ENCODE results near the gene DDX41.

DDX41 gene

GRCh38 chr5:177527595-177527994 lies 10.8 kb upstream of the DDX41 start:
- H3K27me3 ChIP-seq (ENCODE audit: insufficient read depth, insufficient read length) = no peaks in the 10 kb centered on the region
- H3K9me3 ChIP-seq (ENCODE audit: insufficient read depth, low read length) = no peaks in the 10 kb centered on the region
- no peak for TF ChIP-seq YY1 (IDR thresholded peaks at IDR 0.05; ENCODE audit: insufficient read depth, insufficient read length)
- TF ChIP-seq SUZ12 (IDR thresholded peaks at IDR 0.05; ENCODE audit: extremely low read depth, insufficient read depth, insufficient read length) = no peak
- no peak for TF ChIP-seq ZNF274 (IDR thresholded peaks at IDR 0.05; ENCODE audit: low read depth, low read length)
- DNase-seq (ENCODE audit: low read depth, low spot score) = no peak
- H3K36me3 ChIP-seq (ENCODE audit: insufficient read depth, insufficient read length, low read length) = peaks cover 99% of the 10 kb centered on the region
- no peak overlapping the region for H3K4me3 ChIP-seq (ENCODE audit: insufficient read length, low read depth)
- peaks cover 3% of the 10 kb centered on the region for H3K4me1 ChIP-seq (ENCODE audit: insufficient read depth, insufficient read length)
- H3K9ac ChIP-seq (ENCODE audit: insufficient read length, low read depth) = no peak overlapping the region

- Histone ChIP-seq H3K27me3 (ENCODE audit: insufficient read depth, insufficient read length) (no peaks in the 10 kb centered on the region), H3K4me1 (ENCODE audit: insufficient read depth, insufficient read length) (peaks cover 3% of the 10 kb centered on the region), H3K36me3 (ENCODE audit: insufficient read depth, insufficient read length, low read length) (peaks cover 97% of the 10 kb centered on the region), H3K9ac (ENCODE audit: insufficient read length, low read depth) (no peak overlapping the region), H3K9me3 (ENCODE audit: insufficient read depth, low read length) (no peaks in the 10 kb centered on the region), H3K4me3 (ENCODE audit: insufficient read length, low read depth) (no peak overlapping the region)
- no peak for TF ChIP-seq ZNF274 (IDR thresholded peaks at IDR 0.05; ENCODE audit: low read depth, low read length)
- TF ChIP-seq SUZ12 (IDR thresholded peaks at IDR 0.05; ENCODE audit: extremely low read depth, insufficient read depth, insufficient read length) = no peak
- no peak for TF ChIP-seq YY1 (IDR thresholded peaks at IDR 0.05; ENCODE audit: insufficient read depth, insufficient read length)
- DNase-seq (ENCODE audit: low read depth, low spot score) = no peak
Measured at GRCh38 chr5:177526791-177527190, 10.0 kb upstream of the DDX41 start.

DNA sequence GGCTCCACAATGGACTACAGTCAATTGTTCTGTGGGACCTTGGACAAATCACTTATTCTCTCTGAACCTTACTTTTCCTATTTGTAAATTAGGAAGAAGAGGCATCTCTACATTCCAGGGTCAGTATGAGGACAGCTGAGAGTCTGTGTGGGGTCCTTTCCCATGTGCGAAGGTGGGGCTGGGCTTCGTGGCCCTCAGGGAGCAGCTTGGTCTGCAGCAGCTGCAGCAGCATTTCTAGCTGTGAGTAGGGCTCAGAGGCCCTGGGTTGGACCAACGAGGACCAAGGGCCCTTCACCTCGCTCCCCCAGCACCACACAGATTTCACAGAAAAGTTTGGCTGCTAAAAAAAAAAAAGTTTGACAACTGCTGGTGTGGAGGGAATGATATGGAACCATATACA lies 9.4 kb upstream of the DDX41 start:
- peaks cover 97% of the 10 kb centered on the region for H3K36me3 ChIP-seq (ENCODE audit: insufficient read depth, insufficient read length, low read length)
- H3K4me3 ChIP-seq (ENCODE audit: insufficient read length, low read depth) = no peak overlapping the region
- H3K9me3 ChIP-seq (ENCODE audit: insufficient read depth, low read length) = no peaks in the 10 kb centered on the region
- H3K9ac ChIP-seq (ENCODE audit: insufficient read length, low read depth) = no peak overlapping the region
- peaks cover 3% of the 10 kb centered on the region for H3K4me1 ChIP-seq (ENCODE audit: insufficient read depth, insufficient read length)
- DNase-seq (ENCODE audit: low read depth, low spot score) = no peak
- no peaks in the 10 kb centered on the region for H3K27me3 ChIP-seq (ENCODE audit: insufficient read depth, insufficient read length)
- TF ChIP-seq ZNF274 (IDR thresholded peaks at IDR 0.05; ENCODE audit: low read depth, low read length) (no peak), YY1 (IDR thresholded peaks at IDR 0.05; ENCODE audit: insufficient read depth, insufficient read length) (no peak), SUZ12 (IDR thresholded peaks at IDR 0.05; ENCODE audit: extremely low read depth, insufficient read depth, insufficient read length) (no peak)

GRCh38 chr5:177524941-177525655 lies 8.3 kb upstream of the DDX41 start:
- TF ChIP-seq ZNF274 (IDR thresholded peaks at IDR 0.05; ENCODE audit: low read depth, low read length) = no peak
- no peak for TF ChIP-seq SUZ12 (IDR thresholded peaks at IDR 0.05; ENCODE audit: extremely low read depth, insufficient read depth, insufficient read length)
- TF ChIP-seq YY1 (IDR thresholded peaks at IDR 0.05; ENCODE audit: insufficient read depth, insufficient read length) = no peak
- peaks cover 3% of the 10 kb centered on the region for H3K4me1 ChIP-seq (ENCODE audit: insufficient read depth, insufficient read length)
- H3K9ac ChIP-seq (ENCODE audit: insufficient read length, low read depth) = no peak overlapping the region
- H3K4me3 ChIP-seq (ENCODE audit: insufficient read length, low read depth) = no peak overlapping the region
- H3K27me3 ChIP-seq (ENCODE audit: insufficient read depth, insufficient read length) = no peaks in the 10 kb centered on the region
- DNase-seq (ENCODE audit: low read depth, low spot score) = no peak
- H3K9me3 ChIP-seq (ENCODE audit: insufficient read depth, low read length) = no peaks in the 10 kb centered on the region
- H3K36me3 ChIP-seq (ENCODE audit: insufficient read depth, insufficient read length, low read length) = peaks cover 97% of the 10 kb centered on the region

- peaks cover 3% of the 10 kb centered on the region for H3K4me1 ChIP-seq (ENCODE audit: insufficient read depth, insufficient read length)
- no peak for DNase-seq (ENCODE audit: low read depth, low spot score)
- no peaks in the 10 kb centered on the region for H3K9me3 ChIP-seq (ENCODE audit: insufficient read depth, low read length)
- no peak overlapping the region for H3K9ac ChIP-seq (ENCODE audit: insufficient read length, low read depth)
- no peak for TF ChIP-seq SUZ12 (IDR thresholded peaks at IDR 0.05; ENCODE audit: extremely low read depth, insufficient read depth, insufficient read length)
- no peak for TF ChIP-seq ZNF274 (IDR thresholded peaks at IDR 0.05; ENCODE audit: low read depth, low read length)
- no peak for TF ChIP-seq YY1 (IDR thresholded peaks at IDR 0.05; ENCODE audit: insufficient read depth, insufficient read length)
- no peaks in the 10 kb centered on the region for H3K27me3 ChIP-seq (ENCODE audit: insufficient read depth, insufficient read length)
- H3K36me3 ChIP-seq (ENCODE audit: insufficient read depth, insufficient read length, low read length) = peaks cover 97% of the 10 kb centered on the region
- H3K4me3 ChIP-seq (ENCODE audit: insufficient read length, low read depth) = no peak overlapping the region
Measured at GRCh38 chr5:177524539-177524900, 7.8 kb upstream of the DDX41 start.

- TF ChIP-seq SUZ12 (IDR thresholded peaks at IDR 0.05; ENCODE audit: extremely low read depth, insufficient read depth, insufficient read length) (no peak), ZNF274 (IDR thresholded peaks at IDR 0.05; ENCODE audit: low read depth, low read length) (no peak), YY1 (IDR thresholded peaks at IDR 0.05; ENCODE audit: insufficient read depth, insufficient read length) (no peak)
Measured at GRCh38 chr5:177523711-177524538, 7.2 kb upstream of the DDX41 start.

DNA sequence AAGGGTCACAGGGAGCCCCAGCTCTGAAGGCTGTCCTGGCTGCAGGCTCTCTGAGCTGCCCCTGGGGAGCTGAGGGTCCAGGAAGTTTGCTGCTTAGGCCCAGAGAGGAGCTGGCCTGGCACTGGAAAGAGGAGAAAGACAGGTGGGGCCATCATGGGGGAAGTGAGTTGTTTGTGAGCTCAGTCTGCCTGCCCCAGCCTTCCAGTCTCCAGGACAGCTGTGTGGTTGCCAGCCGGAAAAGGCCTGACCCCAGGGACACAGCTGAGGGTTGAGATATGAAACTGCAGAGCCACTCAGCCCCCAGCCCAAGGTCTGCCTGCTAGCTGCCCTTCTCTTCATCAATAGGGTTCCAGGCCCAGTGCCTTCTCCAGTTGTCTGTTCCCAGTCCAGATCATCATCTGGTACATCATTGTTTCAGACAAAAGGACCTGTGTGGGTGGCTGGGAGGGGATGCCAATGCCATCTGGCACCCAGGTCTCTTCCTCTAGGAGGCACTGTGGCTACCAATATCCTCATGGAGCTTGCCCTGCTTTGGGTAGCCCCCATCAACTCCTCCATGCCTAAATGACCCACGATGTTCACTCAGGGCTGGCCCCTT lies 4.3 kb upstream of the DDX41 start:
- Histone ChIP-seq H3K27me3 (ENCODE audit: insufficient read depth, insufficient read length) (no peaks in the 10 kb centered on the region), H3K9me3 (ENCODE audit: insufficient read depth, low read length) (no peaks in the 10 kb centered on the region), H3K9ac (ENCODE audit: insufficient read length, low read depth) (no peak overlapping the region), H3K4me1 (ENCODE audit: insufficient read depth, insufficient read length) (peaks cover 6% of the 10 kb centered on the region), H3K4me3 (ENCODE audit: insufficient read length, low read depth) (no peak overlapping the region), H3K36me3 (ENCODE audit: insufficient read depth, insufficient read length, low read length) (peaks cover 74% of the 10 kb centered on the region)
- no peak for TF ChIP-seq YY1 (IDR thresholded peaks at IDR 0.05; ENCODE audit: insufficient read depth, insufficient read length)
- no peak for TF ChIP-seq SUZ12 (IDR thresholded peaks at IDR 0.05; ENCODE audit: extremely low read depth, insufficient read depth, insufficient read length)
- TF ChIP-seq ZNF274 (IDR thresholded peaks at IDR 0.05; ENCODE audit: low read depth, low read length) = no peak
- DNase-seq (ENCODE audit: low read depth, low spot score) = no peak

More at GRCh38 chr5:177523711-177524538, 7.2 kb upstream of the DDX41 start:
- DNase-seq (ENCODE audit: low read depth, low spot score) = no peak
- Histone ChIP-seq H3K9me3 (ENCODE audit: insufficient read depth, low read length) (no peaks in the 10 kb centered on the region), H3K9ac (ENCODE audit: insufficient read length, low read depth) (no peak overlapping the region), H3K4me3 (ENCODE audit: insufficient read length, low read depth) (no peak overlapping the region), H3K4me1 (ENCODE audit: insufficient read depth, insufficient read length) (peaks cover 3% of the 10 kb centered on the region), H3K27me3 (ENCODE audit: insufficient read depth, insufficient read length) (no peaks in the 10 kb centered on the region), H3K36me3 (ENCODE audit: insufficient read depth, insufficient read length, low read length) (peaks cover 97% of the 10 kb centered on the region)

Data from NT2/D1 (cell line).